GM12878 (cell line): ENCODE results near the gene SOAT2. TPM values are rescaled to one million over a fixed set of nuclear protein-coding genes. Genes with fewer than 3 reads are reported as not detected.

ENCODE experiments used
- ATAC-seq: fragments of 200-7000 bp; cut with Tn5 transposase; 3 replicates; pipeline ENCODE4 v1.9.1; 2020; ENCODE audit warnings: mild to moderate bottlenecking, moderate library complexity
- BruUV-seq: library from RNA; stranded (reverse); fragments of 400-500 nt; replicated peaks from 2 replicates; lab custom pipeline; 2021; lab: Mats Ljungman, UMichigan
- CTCF ChIA-PET: fragments of 300-600 bp; sonication (Branson Sonifier 250); formaldehyde crosslinking; extraction: SDS; loops from one replicate; lab custom pipeline; 2021; ENCODE audit warnings: inconsistent platforms; lab: Yijun Ruan, JAX
- POLR2A ChIA-PET: fragments of 350-600 bp; formaldehyde crosslinking; extraction: SDS; loops from one replicate; lab custom pipeline; 2021; ENCODE audit warnings: inconsistent platforms; lab: Charles Lee
- RAD21 ChIA-PET: fragments of 300-600 bp; sonication (Branson Sonifier 250); formaldehyde crosslinking; loops from one replicate; lab custom pipeline; 2023; ENCODE audit warnings: antibody characterized with exemption; ENCODE audit not compliant: unreplicated experiment; lab: Charles Lee
- SMC1A ChIA-PET: fragments of 300-600 bp; sonication (Branson Sonifier 250); formaldehyde crosslinking; loops from one replicate; lab custom pipeline; 2023; ENCODE audit not compliant: unreplicated experiment, uncharacterized antibody; lab: Charles Lee
- DNase-seq: peaks from one replicate; pipeline ENCODE4 v3.0.0-alpha.2; 2011; ENCODE audit warnings: low read depth, low spot score
- FAIRE-seq: peaks from 3 replicates; lab custom pipeline; 2011; peaks lifted over from hg19 to GRCh38; lab: Jason Lieb, UNC
- H2AFZ ChIP-seq: 2 replicates; pipeline ENCODE4 v1.6.0; 2011; ENCODE audit warnings: low read depth, low read length, control low read depth; ENCODE audit not compliant: control insufficient read depth
- H3K27ac ChIP-seq: 2 replicates; pipeline ENCODE4 v1.5.1; 2011; ENCODE audit warnings: control low read depth; ENCODE audit not compliant: control insufficient read depth, insufficient read depth
- H3K27me3 ChIP-seq, 2 experiments: replicated peaks in 1 of 2; 2 replicates each; pipeline versions ENCODE4 v1.6.0 to v1.6.1; 2011; ENCODE audit warnings: low read length in 1 of 2; ENCODE audit not compliant: control insufficient read depth in 2 of 2, insufficient read depth in 2 of 2
- H3K36me3 ChIP-seq, 2 experiments: 2 replicates each; pipeline ENCODE4 v1.5.1; 2011; ENCODE audit warnings: low read length in 1 of 2; ENCODE audit not compliant: control insufficient read depth in 2 of 2, insufficient read depth in 2 of 2
- H3K4me1 ChIP-seq: 2 replicates; pipeline ENCODE4 v1.6.1; 2011; ENCODE audit warnings: mild to moderate bottlenecking, low read length, moderate library complexity, mixed read lengths; ENCODE audit not compliant: control insufficient read depth, insufficient read depth
- H3K4me2 ChIP-seq: 2 replicates; pipeline ENCODE4 v1.6.0; 2011; ENCODE audit warnings: control low read depth; ENCODE audit not compliant: control insufficient read depth, insufficient read depth
- H3K4me3 ChIP-seq: fragments of 200-600 bp; sonication (generic); 2 replicates; pipeline ENCODE4 v1.5.1; 2016
- H3K79me2 ChIP-seq: 2 replicates; pipeline ENCODE4 v1.6.0; 2011; ENCODE audit warnings: low read length; ENCODE audit not compliant: control insufficient read depth, insufficient read depth
- H3K9ac ChIP-seq: 2 replicates; pipeline ENCODE4 v1.8.0; 2011; ENCODE audit warnings: low read length, control low read depth, mixed read lengths; ENCODE audit not compliant: control insufficient read depth, insufficient read depth
- H3K9me3 ChIP-seq: replicated peaks from 3 replicates; pipeline ENCODE4 v1.5.1; 2011; ENCODE audit warnings: mild to moderate bottlenecking, low read length; ENCODE audit not compliant: control insufficient read depth, insufficient read depth
- H4K20me1 ChIP-seq: 2 replicates; pipeline ENCODE4 v1.6.0; 2011; ENCODE audit not compliant: control insufficient read depth, insufficient read depth
- ATF3 ChIP-seq: IDR thresholded peaks from 2 replicates; pipeline ENCODE4 v1.6.1; 2011; ENCODE audit warnings: low read depth, mild to moderate bottlenecking, low read length, moderate library complexity, borderline replicate concordance; ENCODE audit errors: extremely low read depth
- BCL11A ChIP-seq: IDR thresholded peaks from 2 replicates; pipeline ENCODE4 v1.6.1; 2011; ENCODE audit warnings: low read depth, low read length
- HDGF ChIP-seq: fragments of 450-650 bp; IDR thresholded peaks from 2 replicates; pipeline ENCODE4 v1.6.1; 2016; ENCODE audit warnings: antibody characterized with exemption
- IKZF2 ChIP-seq, 2 experiments: fragments of 450-650 bp; IDR thresholded peaks; 2 replicates each; pipeline ENCODE4 v1.6.1; 2017; ENCODE audit warnings: mild to moderate bottlenecking in 2 of 2, moderate library complexity in 2 of 2
- POLR2A ChIP-seq: IDR thresholded peaks from 2 replicates; pipeline ENCODE4 v1.6.1; 2011; ENCODE audit warnings: low read depth, mild to moderate bottlenecking, low read length
- SPI1 ChIP-seq: IDR thresholded peaks from 2 replicates; pipeline ENCODE4 v1.6.1; 2011; ENCODE audit warnings: low read depth, mild to moderate bottlenecking, low read length, moderate library complexity, borderline replicate concordance; ENCODE audit not compliant: insufficient read depth
- ZNF24 ChIP-seq: fragments of 450-650 bp; IDR thresholded peaks from 2 replicates; pipeline ENCODE4 v1.6.1; 2017; ENCODE audit warnings: antibody characterized with exemption, mild to moderate bottlenecking
- ZNF622 ChIP-seq: fragments of 450-650 bp; IDR thresholded peaks from 2 replicates; pipeline ENCODE4 v1.6.1; 2017; ENCODE audit warnings: mild to moderate bottlenecking, inconsistent platforms
- ZNF687 ChIP-seq: fragments of 450-650 bp; IDR thresholded peaks from 2 replicates; pipeline ENCODE4 v1.6.1; 2017; ENCODE audit warnings: mild to moderate bottlenecking, moderate library complexity
- WGBS: methylation state at CpG from one replicate; pipeline ENCODE4 v1.1.6; 2016; ENCODE audit warnings: low lambda C conversion rate; ENCODE audit not compliant: insufficient replicate concordance, insufficient coverage; ENCODE audit errors: missing lambda C conversion rate; 5-methylcytosine and 5-hydroxymethylcytosine counted together
- in situ Hi-C: fragments of 300-500 bp; cut with MboI; formaldehyde crosslinking; loops from 9 replicates; pipeline ENCODE4 v1.14.3; 2018; ENCODE audit warnings: mixed read lengths
- intact Hi-C: fragments of 100-400 bp; cut with micrococcal nuclease; formaldehyde crosslinking; loops from one replicate; pipeline ENCODE4 v1.14.2; 2022; ENCODE audit not compliant: unreplicated experiment
- polyA plus RNA-seq, 11 experiments: library from polyadenylated mRNA; depleted of rRNA in 4 of 11; unstranded in 6 of 11; stranded (reverse) in 5 of 11; fragments of >200 nt; fragmentation: Nextera tagmentation in 4 of 11; fragmentation: Illumina TruSeq in 1 of 11; extraction: Ambion mirVana in 4 of 11; extraction: Trizol in 1 of 11; gene quantifications; 1 replicate in 1 of 11; 2 replicates in 10 of 11; pipeline versions ENCODE4 v1.2.1 to v1.2.3, GENCODE V29; 2011 to 2016; ENCODE audit warnings: inconsistent platforms in 2 of 11, missing spikeins in 2 of 11, low read depth in 1 of 11
- total RNA-seq, 4 experiments: library from RNA; depleted of rRNA in 3 of 4; stranded (reverse); fragments of >200 nt in 3 of 4; fragmentation: Illumina TruSeq in 1 of 4; extraction: Trizol in 1 of 4; gene quantifications; 2 replicates each; pipeline versions ENCODE4 v1.2.1 to v1.2.3, GENCODE V29; 2013 to 2021

Gene SOAT2
- total and polyA plus RNA-seq, 10 of the 15 experiments (the other 5 are each of a cell fraction or from before 2014, with no cell fraction given): 0.08 to 1.7 (median 0.69) TPM

- Histone ChIP-seq H3K79me2 (no peaks in the 10 kb centered on the region), H3K4me2 (no peak overlapping the region), H4K20me1 (no peaks in the 10 kb centered on the region), H3K9ac (no peak overlapping the region), H3K36me3 (no peaks in the 10 kb centered on the region), H3K4me1 (no peaks in the 10 kb centered on the region), H2AFZ (no peak overlapping the region), H3K9me3 (peaks cover 3% of the 10 kb centered on the region), H3K27ac (no peak overlapping the region), H3K27me3 (no peaks in the 10 kb centered on the region), H3K4me3 (no peak overlapping the region)
- ChIA-PET RAD21 (no interaction called here), CTCF (interaction anchor here (0.6 kb wide), 1 partner anchor 32 kb away, joined by 3 read pairs; no protein-coding TSS in a partner anchor), SMC1A (no interaction called here), POLR2A (no interaction called here)
- in situ Hi-C loops (no loop called here), intact Hi-C loops (no loop called here)
- no TSS peak for BruUV-seq
- no peak for ATAC-seq
- no peak for FAIRE-seq
- TF ChIP-seq IKZF2 (IDR thresholded peaks at IDR 0.05): no peak
- no peak for TF ChIP-seq ZNF622
- TF ChIP-seq POLR2A: no peak
- no peak for TF ChIP-seq ATF3
- no peak for TF ChIP-seq SPI1
- TF ChIP-seq HDGF: no peak
- no peak for TF ChIP-seq BCL11A
- TF ChIP-seq ZNF687: no peak
- TF ChIP-seq ZNF24: no peak
- no peak for DNase-seq
- WGBS: 81% methylated on average over 4 of the region's 4 CpGs
Measured at GRCh38 chr12:53143355-53143754, 40.1 kb downstream of the SOAT2 start.
